ENCODE data around the gene PPT2. TPM values are rescaled to one million over a fixed set of nuclear protein-coding genes. Genes with fewer than 3 reads are reported as not detected.

Gene PPT2
- total and polyA plus RNA-seq, 2 of the 13 experiments (the other 11 are each of a cell fraction or from before 2014, with no cell fraction given) = 39.2 to 61.8 TPM

- Histone ChIP-seq H2AFZ (ENCODE audit: low read length) (no peak overlapping the region), H4K20me1 (ENCODE audit: insufficient read depth, low read length) (no peaks in the 10 kb centered on the region), H3K4me3 (replicated peaks in 1 of 3; ENCODE audit: insufficient read depth in 1 of 3, low read depth in 2 of 3, low read length in 3 of 3) (no peak overlapping the region), H3K9me3 (ENCODE audit: low read length) (no peaks in the 10 kb centered on the region), H3K27me3 (ENCODE audit: control insufficient read depth in 1 of 2, insufficient read depth in 2 of 2, low read length in 2 of 2) (peaks cover 4 to 29% of the 10 kb centered on the region in 2 experiments; a peak in 4 of 5 replicates), H3K36me3 (replicated peaks in 1 of 2; ENCODE audit: control insufficient read depth in 1 of 2, insufficient read depth in 2 of 2, low read length in 2 of 2) (no peaks in the 10 kb centered on the region), H3K4me2 (ENCODE audit: low read depth, low read length) (no peak overlapping the region), H3K79me2 (ENCODE audit: insufficient read depth, low read length) (no peaks in the 10 kb centered on the region), H3K9ac (ENCODE audit: insufficient read depth, low read depth, low read length) (no peak overlapping the region), H3K27ac (ENCODE audit: extremely low read length, insufficient read depth, low read length) (no peak overlapping the region), H3K4me1 (ENCODE audit: insufficient read depth, low read length) (peaks cover 33% of the 10 kb centered on the region)
- FAIRE-seq (no peak), ATAC-seq (no peak), DNase-seq (ENCODE audit: low spot score) (no peak)
- no TSS peak for BruUV-seq (replicated peaks)
- CTCF ChIA-PET (ENCODE audit: low intra/inter-chr PET ratio, low total read pairs) = no interaction called here
- 33% methylated on average over 11 of the region's 13 CpGs for WGBS (ENCODE audit: low lambda C conversion rate)
- POLR2A ChIA-PET = no interaction called here
- TF ChIP-seq ATM (IDR thresholded peaks at IDR 0.05; ENCODE audit: borderline replicate concordance) (no peak), ZNF710 (CRISPR knock-in tag; IDR thresholded peaks at IDR 0.05; ENCODE audit: borderline replicate concordance) (0 out of 2 replicates have a peak, but pooled peaks have one; percentile 32), ZNF816 (CRISPR knock-in tag; IDR thresholded peaks at IDR 0.05; ENCODE audit: borderline replicate concordance) (no peak), SNRNP70 (IDR thresholded peaks at IDR 0.05; ENCODE audit: low read depth, low read length) (no peak), GLI4 (CRISPR knock-in tag; IDR thresholded peaks at IDR 0.05; ENCODE audit: borderline replicate concordance) (no peak), ZNF687 (CRISPR knock-in tag; IDR thresholded peaks at IDR 0.05) (0 out of 2 replicates have a peak, but pooled peaks have one; percentile 12), TFDP1 (CRISPR knock-in tag; IDR thresholded peaks at IDR 0.05; ENCODE audit: borderline replicate concordance) (no peak)
- in situ Hi-C loops (cut with HindIII; ENCODE audit: extremely low pct_ligation_motif_present, low pct_unique_long_range_greater_than_20kb) (no loop called here), intact Hi-C loops (cut with micrococcal nuclease; ENCODE audit: unreplicated experiment) (no loop called here)
Measured at GRCh38 chr6:32200711-32201475, 47.0 kb downstream of the PPT2 start.
